Transverse colon (tissue), 4 donors: ENCODE data around the gene MET. TPM values are rescaled to one million over a fixed set of nuclear protein-coding genes. Genes with fewer than 3 reads are reported as not detected.

ENCODE experiments used
- DNase-seq: peaks from one replicate; pipeline ENCODE4 v3.0.0-alpha.2; 2019
- H3K27ac ChIP-seq, 4 donors: fragments of 200-600 bp; sonication (generic); 2 replicates each; pipeline ENCODE4 v1.5.1; 2016 to 2018; ENCODE audit warnings: inconsistent platforms in 4 of 4
- H3K27me3 ChIP-seq: fragments of 200-600 bp; sonication (generic); 2 replicates; pipeline ENCODE4 v1.5.1; 2017; ENCODE audit warnings: inconsistent platforms
- H3K36me3 ChIP-seq, 4 donors: fragments of 200-600 bp; sonication (generic); 2 replicates each; pipeline ENCODE4 v1.5.1; 2017 to 2019; ENCODE audit warnings: inconsistent platforms in 4 of 4
- H3K4me1 ChIP-seq, 4 donors: fragments of 200-600 bp; sonication (generic); 2 replicates each; pipeline ENCODE4 v1.5.1; 2017 to 2020; ENCODE audit warnings: inconsistent platforms in 4 of 4
- H3K4me3 ChIP-seq, 4 donors: fragments of 200-600 bp; sonication (generic); 1 replicate in 1 of 4; 2 replicates in 3 of 4; pipeline versions ENCODE4 v1.5.1 to v1.6.1; 2017 to 2019; ENCODE audit warnings: inconsistent platforms in 4 of 4
- H3K9me3 ChIP-seq, 2 donors: fragments of 200-600 bp; sonication (generic); 2 replicates each; pipeline ENCODE4 v1.5.1; 2017 to 2019; ENCODE audit warnings: inconsistent platforms in 2 of 2
- EP300 ChIP-seq: sonication (generic); formaldehyde crosslinking; IDR thresholded peaks from one replicate; pipeline ENCODE4 v1.6.1; 2017; ENCODE audit warnings: antibody characterized with exemption, low read depth
- POLR2A ChIP-seq: fragments of 450-650 bp; IDR thresholded peaks from one replicate; pipeline ENCODE4 v1.6.1; 2016; ENCODE audit warnings: antibody characterized with exemption, mild to moderate bottlenecking, moderate library complexity
- POLR2AphosphoS5 ChIP-seq, 3 donors: sonication (generic); formaldehyde crosslinking; IDR thresholded peaks; one replicate each; pipeline ENCODE4 v1.6.1; 2016; ENCODE audit warnings: antibody characterized with exemption in 3 of 3
- WGBS, 2 donors: methylation state at CpG; one replicate each; pipeline ENCODE4 v1.1.5; 2018; ENCODE audit warnings: low coverage in 1 of 2; 5-methylcytosine and 5-hydroxymethylcytosine counted together
- in situ Hi-C, 4 donors: fragments of 200-750 bp; cut with MboI; loops; one replicate each; pipeline versions ENCODE4 v1.15.0 to v1.15.1; 2017; ENCODE audit warnings: low sequenced_read_pairs in 3 of 4, low pct_ligation_motif_present in 1 of 4, low pct_unique_long_range_greater_than_20kb in 1 of 4
- intact Hi-C: fragments of 100-400 bp; cut with DNase I; formaldehyde crosslinking; loops from one replicate; pipeline ENCODE4 v1.15.1; 2023; ENCODE audit warnings: low total_unique reads
- total RNA-seq, 4 donors: library from RNA; depleted of rRNA; stranded (reverse); fragments of >200 nt; gene quantifications; one replicate each; pipeline ENCODE4 v1.1.0, GENCODE V29; 2016
- TF ChIP-seq, protein P1 (sequence below), 5 experiments: fragments of 200-600 bp in 3 of 5; fragments of 450-650 bp in 2 of 5; sonication (generic) in 3 of 5; IDR thresholded peaks; 1 replicate in 2 of 5; 2 replicates in 3 of 5; pipeline ENCODE4 v1.5.1; 2016 to 2017; ENCODE audit warnings: antibody characterized with exemption in 5 of 5, inconsistent platforms in 3 of 5, mild to moderate bottlenecking in 2 of 5, moderate library complexity in 1 of 5

The MET gene
- total RNA-seq, 4 donors from 2014 or later, result 6.4 to 35.5 (median 20.3) TPM

DNA sequence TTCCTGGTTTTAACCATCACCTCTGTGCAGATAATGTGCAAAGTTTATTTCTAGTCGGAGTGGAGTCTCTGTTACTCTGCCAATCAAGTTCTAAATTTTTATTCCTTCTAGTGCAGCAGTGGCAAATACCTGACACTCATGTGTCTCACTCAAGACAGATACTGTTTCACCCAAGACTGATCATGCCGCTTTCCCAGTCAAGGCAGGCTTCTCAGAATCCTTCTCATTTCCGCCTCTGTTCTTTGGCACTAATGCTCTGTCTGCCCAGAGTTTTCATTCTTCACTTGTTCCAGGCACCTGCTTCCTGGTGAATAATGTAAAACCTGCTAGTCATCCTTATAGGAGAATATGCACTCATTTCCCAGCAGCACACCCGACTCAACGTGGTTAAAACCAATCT is 24.7 kb downstream of the MET start:
- intact Hi-C loops (loop anchor here (10.0 kb wide), 1 partner anchor 1408 kb away; no protein-coding TSS in a partner anchor), in situ Hi-C loops (no loop called here)
- Histone ChIP-seq H3K36me3 (no peaks in the 10 kb centered on the region), H3K9me3 (no peaks in the 10 kb centered on the region), H3K4me1 (peaks cover 0 to 5% (median 0%) of the 10 kb centered on the region in 4 donors), H3K4me3 (no peak overlapping the region), H3K27me3 (no peaks in the 10 kb centered on the region), H3K27ac (no peak overlapping the region)
- DNase-seq, result no peak
- 83% methylated on average over 1 to 5 of the region's 5 CpGs for WGBS, 2 donors
- TF ChIP-seq, protein P1, sequence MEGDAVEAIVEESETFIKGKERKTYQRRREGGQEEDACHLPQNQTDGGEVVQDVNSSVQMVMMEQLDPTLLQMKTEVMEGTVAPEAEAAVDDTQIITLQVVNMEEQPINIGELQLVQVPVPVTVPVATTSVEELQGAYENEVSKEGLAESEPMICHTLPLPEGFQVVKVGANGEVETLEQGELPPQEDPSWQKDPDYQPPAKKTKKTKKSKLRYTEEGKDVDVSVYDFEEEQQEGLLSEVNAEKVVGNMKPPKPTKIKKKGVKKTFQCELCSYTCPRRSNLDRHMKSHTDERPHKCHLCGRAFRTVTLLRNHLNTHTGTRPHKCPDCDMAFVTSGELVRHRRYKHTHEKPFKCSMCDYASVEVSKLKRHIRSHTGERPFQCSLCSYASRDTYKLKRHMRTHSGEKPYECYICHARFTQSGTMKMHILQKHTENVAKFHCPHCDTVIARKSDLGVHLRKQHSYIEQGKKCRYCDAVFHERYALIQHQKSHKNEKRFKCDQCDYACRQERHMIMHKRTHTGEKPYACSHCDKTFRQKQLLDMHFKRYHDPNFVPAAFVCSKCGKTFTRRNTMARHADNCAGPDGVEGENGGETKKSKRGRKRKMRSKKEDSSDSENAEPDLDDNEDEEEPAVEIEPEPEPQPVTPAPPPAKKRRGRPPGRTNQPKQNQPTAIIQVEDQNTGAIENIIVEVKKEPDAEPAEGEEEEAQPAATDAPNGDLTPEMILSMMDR (IDR thresholded peaks at IDR 0.05), result no peak
- no peak for TF ChIP-seq EP300
- TF ChIP-seq POLR2AphosphoS5 (IDR thresholded peaks at IDR 0.05), result no peak
- no peak for TF ChIP-seq POLR2A

DNA sequence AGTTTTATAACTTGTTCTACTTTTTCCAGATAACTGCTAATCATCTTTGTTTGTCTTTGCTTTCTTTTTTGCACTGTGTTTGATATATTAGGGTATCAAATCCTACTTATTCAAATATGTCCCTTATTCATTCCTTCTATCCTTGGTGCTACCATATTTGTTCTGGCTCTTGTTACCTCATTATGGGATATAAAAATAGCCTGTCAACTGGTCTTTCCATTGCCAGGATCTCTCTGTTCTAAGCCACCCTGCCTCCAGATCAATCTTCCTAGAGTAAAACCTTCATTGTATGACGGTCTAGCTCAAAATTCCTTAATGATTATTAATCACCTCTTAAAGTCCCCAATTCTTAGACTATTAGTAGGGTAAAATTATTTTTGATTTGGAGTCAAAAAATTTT is 25.2 kb downstream of the MET start:
- no peak for TF ChIP-seq POLR2A
- no peak for TF ChIP-seq POLR2AphosphoS5 (IDR thresholded peaks at IDR 0.05)
- TF ChIP-seq, protein P1 (IDR thresholded peaks at IDR 0.05), result no peak
- no peak for TF ChIP-seq EP300
- in situ Hi-C loops, result no loop called here
- Histone ChIP-seq H3K36me3 (no peaks in the 10 kb centered on the region), H3K27me3 (no peaks in the 10 kb centered on the region), H3K4me1 (peaks cover 0 to 5% (median 0%) of the 10 kb centered on the region in 4 donors), H3K9me3 (no peaks in the 10 kb centered on the region), H3K27ac (no peak overlapping the region), H3K4me3 (no peak overlapping the region)
- 90 to 97% methylated on average over 1 of the region's 1 CpG for WGBS, 2 donors
- intact Hi-C loops, result loop anchor here (10.0 kb wide), 1 partner anchor 1408 kb away; no protein-coding TSS in a partner anchor
- DNase-seq, result no peak

DNA sequence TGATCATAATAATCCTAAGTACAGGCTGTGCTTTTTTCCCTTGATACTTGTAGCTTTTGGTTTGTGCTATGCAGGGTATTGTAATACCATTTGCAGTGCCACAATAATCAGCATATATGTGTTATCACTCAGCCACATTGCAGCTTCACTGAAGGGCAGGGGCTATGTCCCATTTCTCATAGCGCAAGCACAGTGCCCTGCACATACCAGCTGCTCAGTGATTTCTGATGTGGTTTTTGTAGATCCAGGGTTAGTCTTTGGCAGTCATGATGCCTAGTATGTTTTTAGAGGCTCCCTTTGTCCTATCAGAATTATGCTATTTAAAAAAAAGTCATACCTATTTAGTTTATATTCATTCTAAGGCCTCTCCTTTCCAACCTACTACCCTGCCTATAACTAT is 25.8 kb downstream of the MET start:
- TF ChIP-seq POLR2AphosphoS5 (IDR thresholded peaks at IDR 0.05), result no peak
- TF ChIP-seq POLR2A, result no peak
- TF ChIP-seq EP300, result no peak
- TF ChIP-seq, protein P1 (IDR thresholded peaks at IDR 0.05), result no peak
- Histone ChIP-seq H3K4me3 (no peak overlapping the region), H3K36me3 (no peaks in the 10 kb centered on the region), H3K9me3 (no peaks in the 10 kb centered on the region), H3K27me3 (no peaks in the 10 kb centered on the region), H3K4me1 (peaks cover 0 to 5% (median 0%) of the 10 kb centered on the region in 4 donors), H3K27ac (no peak overlapping the region)
- intact Hi-C loops (loop anchor here (10.0 kb wide), 1 partner anchor 1407 kb away; no protein-coding TSS in a partner anchor), in situ Hi-C loops (no loop called here)
- 39 to 100% methylated on average over 1 of the region's 1 CpG for WGBS, 2 donors
- DNase-seq, result no peak

DNA sequence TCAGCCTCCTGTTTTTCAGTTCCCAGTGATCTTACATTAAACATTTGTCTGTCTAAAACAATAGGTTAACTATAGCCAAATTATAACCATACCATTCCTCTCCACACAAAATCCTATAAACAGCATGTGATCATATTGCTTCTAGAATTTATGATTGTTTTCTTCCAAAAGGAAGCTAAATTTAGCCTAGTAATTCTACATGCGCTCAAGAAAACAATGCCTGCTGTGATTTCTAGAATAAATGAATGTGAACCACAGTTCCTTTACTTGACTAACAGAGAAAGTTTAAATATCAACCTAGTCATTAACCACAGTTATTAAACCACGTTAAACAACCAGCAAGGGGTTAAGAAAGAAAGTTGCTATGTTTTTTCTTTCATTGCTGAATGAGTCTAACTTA is 26.4 kb downstream of the MET start:
- no peak for TF ChIP-seq POLR2A
- no peak for TF ChIP-seq EP300
- TF ChIP-seq, protein P1 (IDR thresholded peaks at IDR 0.05), result no peak
- no peak for TF ChIP-seq POLR2AphosphoS5 (IDR thresholded peaks at IDR 0.05)
- in situ Hi-C loops, result no loop called here
- Histone ChIP-seq H3K9me3 (no peaks in the 10 kb centered on the region), H3K27ac (no peak overlapping the region), H3K4me1 (peaks cover 0 to 5% (median 0%) of the 10 kb centered on the region in 4 donors), H3K27me3 (no peaks in the 10 kb centered on the region), H3K36me3 (no peaks in the 10 kb centered on the region), H3K4me3 (no peak overlapping the region)
- WGBS, 2 donors, result 33 to 57% methylated on average over 2 of the region's 2 CpGs
- intact Hi-C loops, result loop anchor here (10.0 kb wide), 1 partner anchor 1406 kb away; no protein-coding TSS in a partner anchor
- no peak for DNase-seq
